Activated CD8-positive, alpha-beta memory T cell treated with anti-CD3 and anti-CD28 coated beads for 36 hours (primary cell): ENCODE data around the gene RPS3A. TPM values are rescaled to one million over a fixed set of nuclear protein-coding genes. Genes with fewer than 3 reads are reported as not detected.
"Not testable (repeated sequence)": the region's sequence is repeated elsewhere in the genome, so short reads cannot be mapped to it uniquely, and the experiment has no call there.

Experiments used
- CTCF ChIA-PET: fragments of 350-600 bp; sonication (Branson Sonifier 250); formaldehyde crosslinking; loops from one replicate; lab custom pipeline; 2021; ENCODE audit warnings: antibody characterized with exemption; lab: Charles Lee
- POLR2A ChIA-PET: fragments of 350-600 bp; sonication (Branson Sonifier 250); formaldehyde crosslinking; loops from one replicate; lab custom pipeline; 2021; ENCODE audit warnings: antibody characterized with exemption; lab: Charles Lee
- total RNA-seq, 2 experiments: library from RNA; stranded (reverse); gene quantifications; one replicate each; pipeline ENCODE4 v1.2.3, GENCODE V29; 2021

RPS3A gene
- total RNA-seq, 2 experiments from 2014 or later: 2,617 to 2,664 TPM

GRCh38 chr4:151105454-151106032 lies 6.1 kb downstream of the RPS3A start:
- CTCF ChIA-PET: no interaction called here
- POLR2A ChIA-PET: interaction anchor here (0.7 kb wide), 1 partner anchor 237 kb away, joined by 3 read pairs; no protein-coding TSS in a partner anchor

GRCh38 chr4:151107063-151107462 lies 7.6 kb downstream of the RPS3A start:
- CTCF ChIA-PET: no interaction called here
- POLR2A ChIA-PET: no interaction called here

- ChIA-PET POLR2A (interaction anchor here (0.7 to 1.0 kb wide), 2 partner anchors 10 to 153 kb away, joined by 3 to 4 read pairs; no protein-coding TSS in a partner anchor), CTCF (interaction anchor here (0.7 kb wide), 2 partner anchors 626 to 653 kb away, joined by 3 to 4 read pairs; no protein-coding TSS in a partner anchor)
These were observed 10.8 kb downstream of the RPS3A start for GRCh38 chr4:151110236-151110635.

- POLR2A ChIA-PET: no interaction called here
These were observed 14.9 kb downstream of the RPS3A start for GRCh38 chr4:151114338-151114737.

GRCh38 chr4:151114986-151115385 lies 15.6 kb downstream of the RPS3A start:
- ChIA-PET CTCF (interaction anchor here (1.2 kb wide), 1 partner anchor 1990 kb away, joined by 3 read pairs; no protein-coding TSS in a partner anchor), POLR2A (no interaction called here)

More at GRCh38 chr4:151114338-151114737, 14.9 kb downstream of the RPS3A start:
- CTCF ChIA-PET: no interaction called here

- ChIA-PET POLR2A (no interaction called here), CTCF (interaction anchor here (1.2 to 1.4 kb wide), 2 partner anchors 18 to 245 kb away, joined by 4 to 5 read pairs; partner anchors contain the start of gene RPS3A)
These were observed 18.0 kb downstream of the RPS3A start for GRCh38 chr4:151117371-151117962.

- POLR2A ChIA-PET: no interaction called here
- CTCF ChIA-PET: interaction anchor here (0.7 kb wide), 1 partner anchor 188 kb away, joined by 3 read pairs; no protein-coding TSS in a partner anchor
These were observed 30.4 kb downstream of the RPS3A start for GRCh38 chr4:151129796-151130195.

- CTCF ChIA-PET: no interaction called here
These were observed 33.9 kb downstream of the RPS3A start for GRCh38 chr4:151133311-151133710.

GRCh38 chr4:151136048-151136447 lies 36.6 kb downstream of the RPS3A start:
- POLR2A ChIA-PET, CTCF ChIA-PET: not testable (repeated sequence)

More at GRCh38 chr4:151133311-151133710, 33.9 kb downstream of the RPS3A start:
- POLR2A ChIA-PET: no interaction called here

- CTCF ChIA-PET: interaction anchor here (0.6 kb wide), 1 partner anchor 12 kb away, joined by 3 read pairs; no protein-coding TSS in a partner anchor
- POLR2A ChIA-PET: no interaction called here
These were observed 40.4 kb downstream of the RPS3A start for GRCh38 chr4:151139814-151140213.

- ChIA-PET CTCF (no interaction called here), POLR2A (no interaction called here)
These were observed 43.3 kb downstream of the RPS3A start for GRCh38 chr4:151142758-151143157.

- ChIA-PET POLR2A (interaction anchor here (0.6 kb wide), 1 partner anchor 205 kb away, joined by 4 read pairs; no protein-coding TSS in a partner anchor), CTCF (no interaction called here)
These were observed 43.7 kb downstream of the RPS3A start for GRCh38 chr4:151143162-151143561.

- POLR2A ChIA-PET: no interaction called here
- CTCF ChIA-PET: no interaction called here
These were observed 44.4 kb downstream of the RPS3A start for GRCh38 chr4:151143811-151144210.

GRCh38 chr4:151144329-151145072 lies 45.1 kb downstream of the RPS3A start:
- POLR2A ChIA-PET: no interaction called here
- CTCF ChIA-PET: no interaction called here

- POLR2A ChIA-PET: no interaction called here
- CTCF ChIA-PET: no interaction called here
These were observed 47.6 kb downstream of the RPS3A start for GRCh38 chr4:151147000-151147399.

- POLR2A ChIA-PET: no interaction called here
- CTCF ChIA-PET: no interaction called here
These were observed 48.8 kb downstream of the RPS3A start for GRCh38 chr4:151148261-151148660.

- POLR2A ChIA-PET: no interaction called here
- CTCF ChIA-PET: no interaction called here
These were observed 51.6 kb downstream of the RPS3A start for GRCh38 chr4:151150821-151151580.

GRCh38 chr4:151152028-151152427 lies 52.6 kb downstream of the RPS3A start:
- ChIA-PET CTCF (interaction anchor here (0.7 kb wide), 1 partner anchor 12 kb away, joined by 3 read pairs; no protein-coding TSS in a partner anchor), POLR2A (no interaction called here)

- ChIA-PET POLR2A (no interaction called here), CTCF (no interaction called here)
These were observed 54.2 kb downstream of the RPS3A start for GRCh38 chr4:151153585-151153984.
